Caco-2 (cell line): ENCODE results near the gene DESI2. TPM values are rescaled to one million over a fixed set of nuclear protein-coding genes. Genes with fewer than 3 reads are reported as not detected.
"Not testable (repeated sequence)": the region's sequence is repeated elsewhere in the genome, so short reads cannot be mapped to it uniquely, and the experiment has no call there.

Source experiments
- BruUV-seq: library from RNA; stranded (reverse); fragments of 400-500 nt; replicated peaks from 2 replicates; lab custom pipeline; 2021; lab: Mats Ljungman, UMichigan
- CTCF ChIA-PET: fragments of 300-600 bp; sonication (Branson Sonifier 250); formaldehyde crosslinking; loops from one replicate; lab custom pipeline; 2022; ENCODE audit warnings: antibody characterized with exemption; lab: Charles Lee
- POLR2A ChIA-PET: fragments of 300-600 bp; sonication (Branson Sonifier 250); formaldehyde crosslinking; loops from one replicate; lab custom pipeline; 2022; ENCODE audit warnings: antibody characterized with exemption; lab: Charles Lee
- DNase-seq, 2 experiments: peaks; one replicate each; pipeline versions ENCODE4 v3.0.0 to v3.0.0-alpha.2; 2020 to 2022
- H3K27me3 ChIP-seq: replicated peaks from 2 replicates; pipeline ENCODE4 v1.6.0; 2011; ENCODE audit warnings: low read length; ENCODE audit not compliant: control insufficient read depth, insufficient read depth
- H3K36me3 ChIP-seq: 2 replicates; pipeline ENCODE4 v1.5.1; 2011; ENCODE audit warnings: low read length; ENCODE audit not compliant: control insufficient read depth, insufficient read depth
- H3K4me1 ChIP-seq: fragments of 250-450 bp; sonication (Bioruptor Pico); 2 replicates; pipeline ENCODE4 v1.5.1; 2020; ENCODE audit warnings: mild to moderate bottlenecking
- H3K4me3 ChIP-seq: 2 replicates; pipeline ENCODE4 v1.5.1; 2011; ENCODE audit warnings: low read depth, mild to moderate bottlenecking, control low read depth, low read length
- H3K9me3 ChIP-seq: fragments of 250-450 bp; sonication (Bioruptor Pico); 2 replicates; pipeline ENCODE4 v1.5.1; 2020; ENCODE audit warnings: mild to moderate bottlenecking, moderate library complexity
- H3K27ac Mint-ChIP-seq: one replicate; pipeline ENCODE4 v1.8.0; 2022; ENCODE audit warnings: mixed read lengths; ENCODE audit not compliant: unreplicated experiment
- H3K27me3 Mint-ChIP-seq: one replicate; pipeline ENCODE4 v1.8.0; 2022; ENCODE audit warnings: mixed read lengths; ENCODE audit not compliant: insufficient read depth, unreplicated experiment
- H3K36me3 Mint-ChIP-seq: one replicate; pipeline ENCODE4 v1.8.0; 2022; ENCODE audit warnings: mild to moderate bottlenecking, mixed read lengths; ENCODE audit not compliant: insufficient read depth, unreplicated experiment
- H3K4me1 Mint-ChIP-seq: one replicate; pipeline ENCODE4 v1.8.0; 2022; ENCODE audit warnings: low read depth, mixed read lengths; ENCODE audit not compliant: unreplicated experiment
- H3K4me3 Mint-ChIP-seq: one replicate; pipeline ENCODE4 v1.8.0; 2022; ENCODE audit warnings: mild to moderate bottlenecking, moderate library complexity, mixed read lengths; ENCODE audit not compliant: unreplicated experiment
- H3K9me3 Mint-ChIP-seq: one replicate; pipeline ENCODE4 v1.8.0; 2022; ENCODE audit warnings: mixed read lengths; ENCODE audit not compliant: unreplicated experiment
- CTCF ChIP-seq, 2 experiments: fragments of 200-600 bp in 1 of 2; IDR thresholded peaks; 1 replicate in 1 of 2; 2 replicates in 1 of 2; pipeline versions ENCODE4 v1.5.1 to v1.8.0; 2011 to 2022; ENCODE audit warnings: antibody characterized with exemption in 1 of 2, control low read depth in 1 of 2, inconsistent platforms in 1 of 2, low read depth in 1 of 2, low read length in 1 of 2, mild to moderate bottlenecking in 1 of 2, moderate library complexity in 1 of 2; ENCODE audit not compliant: insufficient read depth in 1 of 2, severe bottlenecking in 1 of 2, unreplicated experiment in 1 of 2
- intact Hi-C: fragments of 100-400 bp; cut with micrococcal nuclease; formaldehyde crosslinking; loops from one replicate; pipeline ENCODE4 v1.10.0; 2022; ENCODE audit not compliant: unreplicated experiment
- total RNA-seq: library from RNA; stranded (reverse); gene quantifications from 2 replicates; pipeline ENCODE4 v1.2.3, GENCODE V29; 2022

The DESI2 gene
- total RNA-seq, 1 experiment from 2014 or later: 47.7 TPM

- H3K9me3 Mint-ChIP-seq: no peaks in the 10 kb centered on the region
- H3K4me3 Mint-ChIP-seq: peak overlapping the region; percentile 46
- Histone ChIP-seq H3K27me3 (no peaks in the 10 kb centered on the region), H3K4me3 (no peak overlapping the region), H3K9me3 (peaks cover 10% of the 10 kb centered on the region; the same call in 1 of the 2 replicates), H3K36me3 (no peaks in the 10 kb centered on the region), H3K4me1 (peaks cover 28% of the 10 kb centered on the region)
- H3K27me3 Mint-ChIP-seq: no peaks in the 10 kb centered on the region
- no TSS peak for BruUV-seq
- POLR2A ChIA-PET: no interaction called here
- intact Hi-C loops: no loop called here
- peak overlapping the region; percentile 74 for H3K27ac Mint-ChIP-seq
- peaks cover 9% of the 10 kb centered on the region for H3K4me1 Mint-ChIP-seq
- H3K36me3 Mint-ChIP-seq: peaks cover 21% of the 10 kb centered on the region
- CTCF ChIA-PET: no interaction called here
- TF ChIP-seq CTCF (IDR thresholded peaks at IDR 0.05; ENCODE audit: insufficient read depth in 1 of 2, low read depth in 1 of 2, low read length in 1 of 2, severe bottlenecking in 1 of 2, unreplicated experiment in 1 of 2): no peak
- peak; percentile 52 to 60 for DNase-seq
These were observed 9.7 kb downstream of the DESI2 start for GRCh38 chr1:244662599-244662998.

- peaks cover 10% of the 10 kb centered on the region; the same call in 1 of the 2 replicates for H3K9me3 ChIP-seq
- no peak overlapping the region for H3K4me3 ChIP-seq
- H3K27me3 Mint-ChIP-seq: no peaks in the 10 kb centered on the region
- ChIA-PET CTCF (interaction anchor here (0.6 kb wide), 1 partner anchor 48 kb away, joined by 6 read pairs; no protein-coding TSS in a partner anchor), POLR2A (no interaction called here)
- H3K4me1 Mint-ChIP-seq: peaks cover 9% of the 10 kb centered on the region
- no peak for DNase-seq
- no peak for TF ChIP-seq CTCF (IDR thresholded peaks at IDR 0.05; ENCODE audit: insufficient read depth in 1 of 2, low read depth in 1 of 2, low read length in 1 of 2, severe bottlenecking in 1 of 2, unreplicated experiment in 1 of 2)
- H3K27ac Mint-ChIP-seq: no peak overlapping the region
- H3K9me3 Mint-ChIP-seq: no peaks in the 10 kb centered on the region
- intact Hi-C loops: no loop called here
- H3K4me3 Mint-ChIP-seq: no peak overlapping the region
- H3K36me3 Mint-ChIP-seq: peaks cover 18% of the 10 kb centered on the region
- H3K27me3 ChIP-seq: no peaks in the 10 kb centered on the region
- no peaks in the 10 kb centered on the region for H3K36me3 ChIP-seq
- no TSS peak for BruUV-seq
- peaks cover 28% of the 10 kb centered on the region for H3K4me1 ChIP-seq
These were observed 11.4 kb downstream of the DESI2 start for GRCh38 chr1:244664353-244664752.

- no TSS peak for BruUV-seq
- no peaks in the 10 kb centered on the region for H3K27me3 ChIP-seq
- CTCF ChIA-PET: no interaction called here
- no peak for TF ChIP-seq CTCF (IDR thresholded peaks at IDR 0.05; ENCODE audit: insufficient read depth in 1 of 2, low read depth in 1 of 2, low read length in 1 of 2, severe bottlenecking in 1 of 2, unreplicated experiment in 1 of 2)
- Mint-ChIP-seq H3K4me3 (no peak overlapping the region), H3K4me1 (peaks cover 9% of the 10 kb centered on the region), H3K27ac (no peak overlapping the region), H3K9me3 (no peaks in the 10 kb centered on the region), H3K27me3 (no peaks in the 10 kb centered on the region), H3K36me3 (peaks cover 20% of the 10 kb centered on the region)
- POLR2A ChIA-PET: no interaction called here
- peaks cover 28% of the 10 kb centered on the region for H3K4me1 ChIP-seq
- H3K9me3 ChIP-seq: peaks cover 4% of the 10 kb centered on the region; the same call in 1 of the 2 replicates
- DNase-seq: no peak
- no peaks in the 10 kb centered on the region for H3K36me3 ChIP-seq
- intact Hi-C loops: no loop called here
- H3K4me3 ChIP-seq: no peak overlapping the region
These were observed 12.9 kb downstream of the DESI2 start for GRCh38 chr1:244665771-244666217.

- peaks cover 14% of the 10 kb centered on the region for H3K36me3 Mint-ChIP-seq
- H3K9me3 Mint-ChIP-seq, H3K4me1 Mint-ChIP-seq, H3K9me3 ChIP-seq, H3K27me3 ChIP-seq, DNase-seq, H3K4me3 ChIP-seq, POLR2A ChIA-PET, H3K27ac Mint-ChIP-seq, CTCF ChIA-PET, H3K36me3 ChIP-seq, BruUV-seq, H3K27me3 Mint-ChIP-seq, intact Hi-C loops, H3K4me3 Mint-ChIP-seq: not testable (repeated sequence)
- peaks cover 28% of the 10 kb centered on the region for H3K4me1 ChIP-seq
These were observed 13.9 kb downstream of the DESI2 start for GRCh38 chr1:244666672-244667418.
